IMR-90 (cell line): Measurements from ENCODE around the gene MYH10. TPM values are rescaled to one million over a fixed set of nuclear protein-coding genes. Genes with fewer than 3 reads are reported as not detected.

ENCODE experiments used
- ATAC-seq: fragments of 200-7000 bp; cut with Tn5 transposase; 2 replicates; pipeline ENCODE4 v1.9.1; 2020; ENCODE audit warnings: low read depth, mild to moderate bottlenecking, moderate library complexity
- BruUV-seq: library from RNA; stranded (reverse); fragments of 400-500 nt; replicated peaks from 2 replicates; lab custom pipeline; 2021; lab: Mats Ljungman, UMichigan
- CTCF ChIA-PET: fragments of 300-600 bp; formaldehyde crosslinking; extraction: SDS; loops from one replicate; lab custom pipeline; 2021; ENCODE audit warnings: antibody characterized with exemption; lab: Yijun Ruan, JAX
- POLR2A ChIA-PET: fragments of 300-600 bp; sonication (Branson Sonifier 250); formaldehyde crosslinking; loops from one replicate; lab custom pipeline; 2022; ENCODE audit warnings: antibody characterized with exemption; ENCODE audit not compliant: unreplicated experiment; lab: Charles Lee
- DNase-seq: peaks from one replicate; pipeline ENCODE4 v3.0.0; 2013
- H2AFZ ChIP-seq: replicated peaks from 2 replicates; pipeline ENCODE3; 2013; ENCODE audit warnings: low read length, mild to moderate bottlenecking; ENCODE audit not compliant: poor library complexity
- H2AK5ac ChIP-seq: 2 replicates; pipeline ENCODE4 v1.6.1; 2013; ENCODE audit warnings: low read depth, low read length, inconsistent platforms
- H2AK9ac ChIP-seq: replicated peaks from 2 replicates; pipeline ENCODE3; 2013; ENCODE audit warnings: mild to moderate bottlenecking, low read depth, low read length, moderate library complexity; ENCODE audit not compliant: poor library complexity
- H2BK120ac ChIP-seq: 2 replicates; pipeline ENCODE4 v1.6.1; 2013; ENCODE audit warnings: low read depth, low read length, inconsistent platforms
- H2BK15ac ChIP-seq: 3 replicates; pipeline ENCODE4 v1.6.1; 2013; ENCODE audit warnings: low read depth, low read length, inconsistent platforms
- H2BK20ac ChIP-seq: 2 replicates; pipeline ENCODE4 v1.6.1; 2013; ENCODE audit warnings: low read depth, mild to moderate bottlenecking, inconsistent platforms, low read length, moderate library complexity
- H2BK5ac ChIP-seq: 2 replicates; pipeline ENCODE4 v1.6.1; 2013; ENCODE audit warnings: mild to moderate bottlenecking, low read depth, low read length, inconsistent platforms; ENCODE audit not compliant: poor library complexity, severe bottlenecking
- H3K14ac ChIP-seq: replicated peaks from 2 replicates; pipeline ENCODE4 v1.6.1; 2013; ENCODE audit warnings: low read depth, low read length, inconsistent platforms
- H3K18ac ChIP-seq: 2 replicates; pipeline ENCODE4 v1.6.1; 2013; ENCODE audit warnings: low read depth, low read length, control low read depth
- H3K23ac ChIP-seq: 2 replicates; pipeline ENCODE4 v1.6.1; 2013; ENCODE audit warnings: low read depth, low read length, inconsistent platforms
- H3K27ac ChIP-seq: 2 replicates; pipeline ENCODE4 v1.5.1; 2013; ENCODE audit warnings: mild to moderate bottlenecking, control low read depth, low read length; ENCODE audit not compliant: insufficient read depth
- H3K27me3 ChIP-seq: 2 replicates; pipeline ENCODE4 v1.6.1; 2013; ENCODE audit warnings: low read length; ENCODE audit not compliant: control insufficient read depth, insufficient read depth
- H3K36me3 ChIP-seq: 2 replicates; pipeline ENCODE4 v1.6.1; 2013; ENCODE audit warnings: low read length, mixed read lengths; ENCODE audit not compliant: control insufficient read depth, insufficient read depth
- H3K4ac ChIP-seq: 2 replicates; pipeline ENCODE4 v1.6.1; 2013; ENCODE audit warnings: low read depth, low read length, inconsistent platforms
- H3K4me1 ChIP-seq: 2 replicates; pipeline ENCODE4 v1.6.1; 2013; ENCODE audit warnings: low read length, mixed read lengths; ENCODE audit not compliant: control insufficient read depth, insufficient read depth
- H3K4me2 ChIP-seq: 2 replicates; pipeline ENCODE4 v1.6.1; 2013; ENCODE audit warnings: low read depth, mild to moderate bottlenecking, control low read depth, low read length, moderate library complexity
- H3K4me3 ChIP-seq: 2 replicates; pipeline ENCODE4 v1.5.1; 2013; ENCODE audit warnings: low read depth, mild to moderate bottlenecking, control low read depth, low read length, moderate library complexity; ENCODE audit not compliant: insufficient read depth
- H3K56ac ChIP-seq: 2 replicates; pipeline ENCODE4 v1.6.1; 2013; ENCODE audit warnings: low read length, inconsistent platforms; ENCODE audit not compliant: insufficient read depth; ENCODE audit errors: extremely low read depth
- H3K79me1 ChIP-seq, 2 experiments: 2 replicates each; pipeline ENCODE4 v1.6.1; 2013; ENCODE audit warnings: low read length in 2 of 2, inconsistent platforms in 1 of 2, low read depth in 1 of 2
- H3K9ac ChIP-seq: 2 replicates; pipeline ENCODE4 v1.6.1; 2013; ENCODE audit warnings: low read depth, low read length, control low read depth
- H3K9me1 ChIP-seq: 2 replicates; pipeline ENCODE4 v1.6.1; 2013; ENCODE audit warnings: low read length, inconsistent platforms; ENCODE audit not compliant: insufficient read depth
- H3K9me3 ChIP-seq: 2 replicates; pipeline ENCODE4 v1.6.1; 2013; ENCODE audit warnings: low read length; ENCODE audit not compliant: control insufficient read depth, insufficient read depth
- H4K20me1 ChIP-seq: 2 replicates; pipeline ENCODE4 v1.6.1; 2013; ENCODE audit warnings: low read length, inconsistent platforms; ENCODE audit not compliant: insufficient read depth
- H4K5ac ChIP-seq: 2 replicates; pipeline ENCODE4 v1.6.1; 2013; ENCODE audit warnings: mild to moderate bottlenecking, low read depth, low read length, control low read depth
- H4K8ac ChIP-seq, 2 experiments: 2 replicates each; pipeline ENCODE4 v1.6.1; 2013; ENCODE audit warnings: low read depth in 2 of 2, low read length in 2 of 2, control low read depth in 1 of 2, inconsistent platforms in 1 of 2
- H4K91ac ChIP-seq: 2 replicates; pipeline ENCODE4 v1.6.1; 2013; ENCODE audit warnings: low read depth, low read length, inconsistent platforms; ENCODE audit not compliant: insufficient read depth
- BHLHE40 ChIP-seq: fragments of 150-350 bp; IDR thresholded peaks from 2 replicates; pipeline ENCODE4 v1.6.1; 2016; ENCODE audit warnings: mild to moderate bottlenecking, low read depth, low read length
- CEBPB ChIP-seq: IDR thresholded peaks from 2 replicates; pipeline ENCODE4 v1.6.1; 2012; ENCODE audit warnings: low read depth, low read length, improper control_type of control experiment
- CHD1 ChIP-seq: IDR thresholded peaks from 2 replicates; pipeline ENCODE4 v1.6.1; 2012; ENCODE audit warnings: low read depth, low read length, improper control_type of control experiment
- CTCF ChIP-seq: conservative IDR thresholded peaks from 2 replicates; pipeline ENCODE4 v1.5.1; 2012; ENCODE audit warnings: mild to moderate bottlenecking, low read depth, low read length, improper control_type of control experiment
- ELK1 ChIP-seq: fragments of 150-350 bp; IDR thresholded peaks from 2 replicates; pipeline ENCODE4 v1.6.1; 2016; ENCODE audit warnings: low read depth, mild to moderate bottlenecking, low read length, moderate library complexity, borderline replicate concordance
- FOS ChIP-seq: fragments of 150-350 bp; IDR thresholded peaks from 2 replicates; pipeline ENCODE4 v1.6.1; 2016; ENCODE audit warnings: low read depth, low read length
- MAFK ChIP-seq: IDR thresholded peaks from 2 replicates; pipeline ENCODE4 v1.6.1; 2012; ENCODE audit warnings: low read depth, low read length, improper control_type of control experiment
- MAZ ChIP-seq: IDR thresholded peaks from 2 replicates; pipeline ENCODE4 v1.6.1; 2012; ENCODE audit warnings: low read depth, mild to moderate bottlenecking, low read length, improper control_type of control experiment, moderate library complexity, borderline replicate concordance
- MXI1 ChIP-seq: IDR thresholded peaks from 2 replicates; pipeline ENCODE4 v1.6.1; 2012; ENCODE audit warnings: low read depth, mild to moderate bottlenecking, low read length, moderate library complexity, borderline replicate concordance
- NFE2L2 ChIP-seq: fragments of 150-350 bp; IDR thresholded peaks from 2 replicates; pipeline ENCODE4 v1.6.1; 2016; ENCODE audit warnings: low read depth, mild to moderate bottlenecking, low read length
- POLR2A ChIP-seq: IDR thresholded peaks from 2 replicates; pipeline ENCODE4 v1.6.1; 2012; ENCODE audit warnings: mild to moderate bottlenecking, low read depth, low read length
- RAD21 ChIP-seq: IDR thresholded peaks from 2 replicates; pipeline ENCODE4 v1.6.1; 2012; ENCODE audit warnings: low read length, improper control_type of control experiment
- RCOR1 ChIP-seq: IDR thresholded peaks from 2 replicates; pipeline ENCODE4 v1.6.1; 2012; ENCODE audit warnings: mild to moderate bottlenecking, low read length, improper control_type of control experiment; ENCODE audit not compliant: insufficient replicate concordance
- RFX5 ChIP-seq: IDR thresholded peaks from 2 replicates; pipeline ENCODE4 v1.8.0; 2012; ENCODE audit warnings: low read depth, mild to moderate bottlenecking, low read length, moderate library complexity
- SMC3 ChIP-seq: fragments of 150-350 bp; IDR thresholded peaks from 2 replicates; pipeline ENCODE4 v1.6.1; 2016; ENCODE audit warnings: low read depth, mild to moderate bottlenecking, antibody characterized with exemption, low read length, moderate library complexity
- USF2 ChIP-seq: fragments of 150-350 bp; IDR thresholded peaks from 2 replicates; pipeline ENCODE4 v1.6.1; 2017; ENCODE audit warnings: mild to moderate bottlenecking, antibody characterized with exemption, low read length, low read depth
- WGBS, 2 experiments: methylation state at CpG; one replicate each; pipeline versions ENCODE4 v1.1.5 to v1.1.7; 2013; ENCODE audit warnings: missing lambda C conversion rate in 2 of 2; ENCODE audit not compliant: insufficient read length in 1 of 2; ENCODE audit errors: extremely low coverage in 2 of 2; 5-methylcytosine and 5-hydroxymethylcytosine counted together
- dilution Hi-C: fragments of 300-500 bp; cut with HindIII; formaldehyde crosslinking; loops from one replicate; pipeline ENCODE4 v1.14.3; 2018; ENCODE audit warnings: low sequenced_read_pairs; ENCODE audit not compliant: unreplicated experiment
- in situ Hi-C: fragments of 300-500 bp; cut with MboI; formaldehyde crosslinking; loops from 3 replicates; pipeline ENCODE4 v1.14.3; 2019; ENCODE audit warnings: low sequenced_read_pairs, inconsistent platforms, mixed read lengths
- intact Hi-C: fragments of 100-400 bp; cut with micrococcal nuclease; formaldehyde crosslinking; loops from 2 replicates; pipeline ENCODE4 v1.10.0; 2022
- polyA plus RNA-seq, 3 experiments: library from polyadenylated mRNA; depleted of rRNA; stranded (reverse); fragments of >200 nt; gene quantifications; 2 replicates each; pipeline ENCODE4 v1.2.3, GENCODE V29; 2012; ENCODE audit warnings: low replicate concordance in 1 of 3
- total RNA-seq: library from RNA; depleted of rRNA; stranded (reverse); fragments of >200 nt; gene quantifications from 2 replicates; pipeline ENCODE4 v1.2.3, GENCODE V29; 2012

Gene MYH10
- total and polyA plus RNA-seq, 2 of the 4 experiments (the other 2 are of a cell fraction), result 71.2 to 95.2 TPM

- no peak for DNase-seq
- TF ChIP-seq MAFK (no peak), POLR2A (no peak), MAZ (no peak), RAD21 (no peak), BHLHE40 (no peak), RCOR1 (no peak), CHD1 (no peak), MXI1 (no peak), CEBPB (no peak), ELK1 (no peak), USF2 (no peak), FOS (no peak), CTCF (no peak), SMC3 (no peak), RFX5 (no peak), NFE2L2 (no peak)
- Histone ChIP-seq H2AFZ (no peak overlapping the region), H2BK5ac (no peak overlapping the region), H3K18ac (peak overlapping the region; percentile 14; the same call in 1 of the 2 replicates), H3K4ac (no peak overlapping the region; the same call in 1 of the 2 replicates), H3K27ac (no peak overlapping the region), H3K27me3 (no peaks in the 10 kb centered on the region), H4K91ac (no peak overlapping the region), H2AK9ac (no peak overlapping the region), H3K23ac (no peak overlapping the region), H2BK15ac (no peak overlapping the region), H3K4me3 (no peak overlapping the region), H3K4me1 (peaks cover 8% of the 10 kb centered on the region; the same call in 1 of the 2 replicates), H4K20me1 (no peaks in the 10 kb centered on the region), H4K8ac (no peak overlapping the region; a peak in 1 of 4 replicates), H2BK20ac (no peak overlapping the region), H3K36me3 (no peaks in the 10 kb centered on the region), H4K5ac (no peak overlapping the region), H3K9me1 (peaks cover 6% of the 10 kb centered on the region), H3K4me2 (no peak overlapping the region), H2AK5ac (no peak overlapping the region), H3K79me1 (no peaks in the 10 kb centered on the region), H3K14ac (no peak overlapping the region), H3K56ac (no peak overlapping the region), H2BK120ac (no peak overlapping the region), H3K9ac (no peak overlapping the region), H3K9me3 (no peaks in the 10 kb centered on the region)
- no TSS peak for BruUV-seq
- ChIA-PET POLR2A (no interaction called here), CTCF (no interaction called here)
- dilution Hi-C loops, result no loop called here
- in situ Hi-C loops, result no loop called here
- no CpG with 5 or more reads among the region's 1 CpG for WGBS, 2 experiments
- ATAC-seq, result no peak
- intact Hi-C loops, result no loop called here
Measured at GRCh38 chr17:8650119-8650499, 19.6 kb upstream of the MYH10 start.
